ENCODE results near the gene YBEY. TPM values are rescaled to one million over a fixed set of nuclear protein-coding genes. Genes with fewer than 3 reads are reported as not detected.

YBEY gene
- total and polyA plus RNA-seq, 2 of the 8 experiments (the other 6 are each of a cell fraction or from before 2014, with no cell fraction given): 26.9 to 31.9 TPM

DNA sequence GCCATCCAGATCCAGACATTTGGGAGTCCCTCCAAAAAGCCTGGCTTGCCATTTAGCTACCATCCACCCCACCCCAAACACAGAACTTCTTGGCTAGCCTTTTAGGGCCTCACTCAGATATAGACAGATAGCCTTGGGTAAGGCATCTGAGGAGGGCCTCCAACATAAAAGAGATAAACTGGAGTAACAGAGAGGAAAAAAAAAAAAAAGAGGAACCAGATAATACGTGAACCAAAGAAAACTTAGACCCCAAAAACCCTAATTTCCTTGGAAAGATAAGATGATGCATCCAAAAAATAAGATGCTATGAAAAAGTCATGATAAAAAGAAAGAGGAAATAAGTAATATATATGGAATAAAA is 37.7 kb upstream of the YBEY start:
- H4K91ac ChIP-seq (replicated peaks; ENCODE audit: insufficient read length, low read length): no peak overlapping the region
- no peak for FAIRE-seq
- ChIA-PET CTCF (ENCODE audit: partially characterized antibody) (interaction anchor here (1.6 kb wide), 1 partner anchor 10 kb away, joined by 3 read pairs; no protein-coding TSS in a partner anchor), POLR2A (ENCODE audit: partially characterized antibody) (interaction anchor here (1.1 to 2.1 kb wide), 2 partner anchors 8 to 18 kb away, joined by 4 to 9 read pairs; no protein-coding TSS in a partner anchor)
- no peak overlapping the region for H3K4me3 ChIP-seq (ENCODE audit: extremely low read depth in 1 of 4, insufficient read depth in 2 of 4, low read depth in 3 of 4, low read length in 4 of 4)
- WGBS, 2 experiments (ENCODE audit: extremely low coverage in 1 of 2, insufficient coverage in 1 of 2, insufficient read length in 1 of 2, insufficient replicate concordance in 2 of 2, low coverage in 1 of 2, low lambda C conversion rate in 2 of 2, missing lambda C conversion rate in 1 of 2): 100% methylated on average over 1 of the region's 1 CpG; no CpG with 5 or more reads in 1 of the 2 experiments
- H3K23ac ChIP-seq (ENCODE audit: insufficient read length): no peak overlapping the region
- no peak overlapping the region for H3K4me2 ChIP-seq (ENCODE audit: insufficient read depth in 1 of 2, low read depth in 2 of 2, low read length in 2 of 2)
- H2BK20ac ChIP-seq (ENCODE audit: low read length): no peak overlapping the region
- H3K27ac ChIP-seq (ENCODE audit: low read depth, low read length): no peak overlapping the region
- no peak overlapping the region for H2AK5ac ChIP-seq (ENCODE audit: low read depth, low read length)
- no peak overlapping the region for H2BK15ac ChIP-seq (ENCODE audit: low read length)
- no peak overlapping the region for H4K5ac ChIP-seq (ENCODE audit: insufficient read length, low read depth, low read length)
- H3K27me3 ChIP-seq (replicated peaks in 1 of 4; ENCODE audit: control insufficient read depth in 3 of 4, extremely low read depth in 1 of 4, insufficient read depth in 3 of 4, low read length in 3 of 4): no peaks in the 10 kb centered on the region
- H3K4me1 ChIP-seq (replicated peaks in 1 of 4; ENCODE audit: control insufficient read depth in 3 of 4, insufficient read depth in 4 of 4, low read length in 3 of 4): no peaks in the 10 kb centered on the region
- peaks cover 0 to 6% of the 10 kb centered on the region in 2 experiments for H4K20me1 ChIP-seq (replicated peaks in 1 of 2; ENCODE audit: control insufficient read depth in 1 of 2, insufficient read depth in 2 of 2, low read length in 2 of 2)
- no peak overlapping the region for H3K14ac ChIP-seq (ENCODE audit: insufficient read length)
- no peak overlapping the region for H2BK120ac ChIP-seq (replicated peaks; ENCODE audit: low read depth, low read length)
- peaks cover 12 to 84% (median 52%) of the 10 kb centered on the region in 4 experiments for H3K36me3 ChIP-seq (ENCODE audit: control insufficient read depth in 2 of 4, insufficient read depth in 4 of 4, low read length in 3 of 4)
- no peak overlapping the region for H2BK12ac ChIP-seq (ENCODE audit: low read depth, low read length)
- H3K9ac ChIP-seq (replicated peaks in 1 of 4; ENCODE audit: extremely low read depth in 1 of 4, low read depth in 3 of 4, low read length in 3 of 4): no peak overlapping the region
- H3K9me3 ChIP-seq (ENCODE audit: insufficient read depth in 2 of 2, low read depth in 1 of 2, low read length in 1 of 2): no peaks in the 10 kb centered on the region
- DNase-seq (ENCODE audit: low read depth in 1 of 2, low spot score in 2 of 2): no peak
- H3K18ac ChIP-seq (ENCODE audit: extremely low read depth, low read length): no peak overlapping the region
- TF ChIP-seq NRF1 (IDR thresholded peaks at IDR 0.05; ENCODE audit: low read depth, low read length) (no peak), CEBPB (IDR thresholded peaks at IDR 0.05; ENCODE audit: low read depth, low read length) (no peak), EGR1 (IDR thresholded peaks at IDR 0.05; ENCODE audit: borderline replicate concordance, low read depth, low read length) (no peak), SIRT6 (IDR thresholded peaks at IDR 0.05; ENCODE audit: low read length) (no peak), KDM5A (IDR thresholded peaks at IDR 0.05; ENCODE audit: low read length) (no peak), EP300 (IDR thresholded peaks at IDR 0.05; ENCODE audit: borderline replicate concordance in 1 of 2, low read depth in 2 of 2, low read length in 2 of 2) (no peak), YY1 (IDR thresholded peaks at IDR 0.05; ENCODE audit: low read depth, low read length) (no peak), EZH2 (IDR thresholded peaks at IDR 0.05; ENCODE audit: low read depth, low read length, severe bottlenecking) (no peak), CBX5 (IDR thresholded peaks at IDR 0.05; ENCODE audit: low read depth, low read length) (no peak), CHD2 (IDR thresholded peaks at IDR 0.05; ENCODE audit: low read length) (no peak)
- no peak overlapping the region for H2BK5ac ChIP-seq (ENCODE audit: low read depth, low read length)
- no peak overlapping the region for H3K4ac ChIP-seq (replicated peaks; ENCODE audit: insufficient read length, low read depth, low read length)
- no peaks in the 10 kb centered on the region for H3K79me1 ChIP-seq (ENCODE audit: low read depth, low read length)
- H4K8ac ChIP-seq (ENCODE audit: extremely low read depth, insufficient read depth, low read length): no peak overlapping the region
- H3K79me2 ChIP-seq (ENCODE audit: control insufficient read depth in 1 of 2, insufficient read depth in 2 of 2, low read length in 2 of 2): no peaks in the 10 kb centered on the region
- H3K23me2 ChIP-seq (ENCODE audit: low read depth, low read length): no peaks in the 10 kb centered on the region
- H3K56ac ChIP-seq (replicated peaks; ENCODE audit: insufficient read length, low read depth, low read length): no peak overlapping the region
- H2AFZ ChIP-seq (ENCODE audit: low read length): no peak overlapping the region

All from H1 (cell line).